Bone marrow (tissue), 2 donors: ENCODE data around the gene PARVB.
A peak's percentile ranks its signal among the peaks of the same experiment; 100 is the strongest.

Source experiments
- DNase-seq, 2 donors: peaks; one replicate each; lab custom pipeline; 2025; lab: John Stamatoyannopoulos, UW

PARVB gene

DNA sequence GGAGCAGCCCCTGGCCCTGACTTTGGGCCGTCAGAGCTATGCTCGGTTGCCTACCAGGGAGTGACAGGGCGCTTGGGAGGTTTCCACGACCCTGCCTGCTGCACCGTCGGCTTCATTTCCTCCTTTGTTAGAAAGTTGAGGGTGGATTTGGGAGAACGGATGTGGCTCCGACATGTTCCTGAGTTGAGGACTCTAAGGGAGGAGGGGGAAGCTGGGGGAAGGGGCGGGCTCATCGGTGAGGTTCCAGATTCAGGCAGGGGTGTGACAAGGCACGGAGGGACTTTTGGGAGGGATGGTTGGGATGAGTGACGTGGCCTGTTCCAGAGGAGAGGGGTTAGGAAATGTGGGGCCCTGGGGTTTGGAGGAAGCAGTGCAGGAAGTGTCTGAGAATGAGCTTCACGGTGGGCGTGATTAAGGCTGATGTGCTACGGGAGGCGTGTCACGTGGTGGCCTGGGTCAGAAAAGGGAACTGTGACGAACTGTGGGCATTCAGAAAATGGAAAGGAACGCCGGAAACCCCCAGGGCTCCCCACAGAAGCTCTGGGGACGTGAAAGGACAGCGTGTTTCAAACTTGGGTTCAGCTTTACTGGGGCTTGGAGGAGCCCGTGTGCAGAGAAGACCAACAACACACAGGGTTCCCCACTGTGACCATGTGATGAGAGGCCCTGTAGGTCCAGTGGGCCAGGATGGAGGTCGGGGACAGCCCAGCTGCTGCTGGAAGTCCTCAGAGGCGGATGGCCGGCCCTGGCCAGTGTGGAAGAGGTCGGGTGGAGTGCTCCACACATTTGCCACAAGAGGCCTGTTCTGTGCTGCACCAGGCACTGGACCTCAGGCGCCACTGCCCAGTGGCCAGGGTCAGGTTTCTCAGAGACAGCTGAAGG lies 2.8 kb downstream of the PARVB start:
- peak; percentile 69 to 88 for DNase-seq

DNA sequence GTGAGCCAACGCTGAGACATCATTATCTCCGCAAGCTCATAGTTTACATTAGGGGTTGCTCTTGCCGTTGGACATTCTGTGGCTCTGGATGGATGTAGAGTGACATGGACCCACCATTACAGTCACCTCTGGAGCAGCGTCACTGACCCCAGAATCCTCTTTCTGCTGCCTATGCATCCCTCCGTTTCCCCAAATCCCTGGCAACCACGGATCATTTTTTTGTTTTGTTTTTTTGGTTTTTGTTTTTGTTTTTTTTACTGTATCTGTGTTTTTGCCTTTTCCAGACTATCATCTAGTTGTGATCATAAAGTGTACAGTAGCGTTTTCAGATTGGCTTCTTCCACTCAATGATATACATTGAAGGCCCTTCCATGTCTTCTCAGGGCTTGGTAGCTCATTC lies 4.0 kb downstream of the PARVB start:
- DNase-seq: no peak

DNA sequence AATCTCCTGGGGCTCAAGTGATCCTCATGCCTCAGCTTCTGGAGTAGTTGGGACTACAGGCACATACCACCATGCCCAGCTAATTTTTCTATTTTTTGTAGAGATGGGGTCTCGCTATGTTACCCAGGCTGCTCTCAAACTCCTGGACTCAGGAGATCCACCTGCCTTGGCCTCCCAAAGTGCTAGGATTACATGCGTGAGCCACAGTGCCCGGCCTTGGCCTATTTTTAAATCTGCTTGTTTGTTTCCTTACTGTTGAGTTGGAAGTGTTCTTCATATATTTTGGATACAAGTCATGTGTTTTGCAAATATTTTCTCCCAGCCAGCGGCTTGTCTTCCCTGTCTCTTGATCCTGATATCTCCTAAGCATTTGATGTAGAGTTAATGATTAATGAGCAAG lies 5.0 kb downstream of the PARVB start:
- no peak for DNase-seq

DNA sequence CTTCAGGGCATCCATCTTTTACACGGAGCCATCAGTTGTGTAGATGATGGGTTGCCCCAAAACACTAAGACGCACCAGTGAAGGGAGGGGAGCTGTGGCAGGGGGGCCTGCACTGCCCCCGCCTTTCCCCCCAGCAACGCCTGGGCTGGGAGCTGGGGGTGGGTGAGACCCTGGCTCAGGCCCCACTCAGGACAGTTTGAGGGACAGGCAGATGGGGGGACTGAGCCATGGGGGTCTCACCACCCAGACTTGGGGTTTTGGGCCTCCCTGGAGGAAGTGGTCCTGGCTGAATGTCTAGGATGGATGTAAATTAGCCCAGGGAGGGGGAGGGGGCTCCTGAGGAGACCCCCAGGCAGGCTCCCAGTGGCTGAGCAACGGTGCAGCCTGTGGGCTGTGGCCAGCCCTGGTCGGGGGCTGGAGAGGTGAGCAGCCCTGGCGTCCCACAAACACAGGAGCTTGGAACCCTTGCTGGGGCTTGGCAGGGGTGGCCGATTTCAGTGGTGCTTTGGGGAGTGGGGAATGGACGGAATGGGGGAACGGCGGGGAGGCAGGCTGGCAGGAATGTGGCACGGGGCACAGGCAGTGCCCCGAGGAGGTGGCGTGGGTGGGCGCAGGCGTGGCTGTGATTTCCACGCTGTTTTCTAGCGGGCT lies 6.1 kb downstream of the PARVB start:
- DNase-seq: no peak

DNA sequence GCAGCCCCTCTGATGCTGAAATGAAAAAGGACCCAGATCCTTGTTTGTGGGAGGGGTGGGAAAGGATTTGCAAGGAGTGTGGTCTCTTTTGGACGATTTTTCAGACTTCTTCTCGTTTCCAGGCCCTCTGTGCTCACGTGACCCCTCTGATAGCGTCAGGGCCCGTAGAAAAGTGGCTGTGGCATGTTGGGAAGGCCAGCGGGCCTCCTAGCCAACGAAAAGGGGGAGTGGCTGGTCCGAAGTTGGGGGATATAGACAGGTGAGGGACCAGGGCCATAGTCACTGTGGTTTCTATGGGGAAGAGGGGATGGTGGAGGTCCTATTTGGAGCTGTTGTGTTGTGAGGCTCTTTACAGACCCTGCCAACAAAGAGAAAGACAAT lies 6.6 kb downstream of the PARVB start:
- no peak for DNase-seq

DNA sequence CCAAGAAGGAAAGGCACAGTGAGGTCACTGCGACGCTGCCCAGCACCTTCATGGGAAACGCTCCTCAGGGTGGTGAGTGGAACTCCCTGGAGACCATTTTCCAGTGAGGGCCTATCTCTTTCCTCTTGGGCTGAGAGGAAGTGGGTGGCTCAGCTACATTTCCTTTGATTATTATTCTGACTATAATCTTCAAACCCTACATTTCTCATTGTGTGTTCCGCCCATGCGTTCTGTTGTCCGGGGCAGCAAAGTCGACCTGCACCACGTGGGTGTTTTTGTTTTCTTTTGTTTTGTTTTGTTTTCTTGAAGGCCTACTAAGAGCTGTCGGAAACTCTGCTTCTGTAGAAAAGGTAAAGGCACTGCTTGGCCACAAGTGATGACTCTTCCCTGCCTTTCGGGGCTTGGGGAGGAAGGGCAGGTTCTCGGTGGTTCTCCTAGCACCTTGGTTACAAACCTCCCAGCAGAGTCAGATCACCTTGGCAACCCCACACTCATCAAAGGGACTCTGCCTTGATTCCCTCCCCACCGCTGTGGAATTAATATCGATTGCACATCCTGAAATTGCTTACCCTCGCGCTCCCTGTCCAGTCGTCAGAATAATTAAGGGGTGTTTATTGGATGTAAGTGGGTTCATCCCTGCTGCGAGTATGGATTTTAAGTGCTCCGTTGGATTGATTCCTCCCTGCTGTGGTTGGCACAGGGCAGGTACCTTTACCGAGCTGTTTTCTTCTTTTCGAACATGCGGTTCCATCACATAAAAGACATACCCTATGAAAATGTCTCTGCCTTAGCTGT lies 7.3 kb downstream of the PARVB start:
- DNase-seq: no peak

DNA sequence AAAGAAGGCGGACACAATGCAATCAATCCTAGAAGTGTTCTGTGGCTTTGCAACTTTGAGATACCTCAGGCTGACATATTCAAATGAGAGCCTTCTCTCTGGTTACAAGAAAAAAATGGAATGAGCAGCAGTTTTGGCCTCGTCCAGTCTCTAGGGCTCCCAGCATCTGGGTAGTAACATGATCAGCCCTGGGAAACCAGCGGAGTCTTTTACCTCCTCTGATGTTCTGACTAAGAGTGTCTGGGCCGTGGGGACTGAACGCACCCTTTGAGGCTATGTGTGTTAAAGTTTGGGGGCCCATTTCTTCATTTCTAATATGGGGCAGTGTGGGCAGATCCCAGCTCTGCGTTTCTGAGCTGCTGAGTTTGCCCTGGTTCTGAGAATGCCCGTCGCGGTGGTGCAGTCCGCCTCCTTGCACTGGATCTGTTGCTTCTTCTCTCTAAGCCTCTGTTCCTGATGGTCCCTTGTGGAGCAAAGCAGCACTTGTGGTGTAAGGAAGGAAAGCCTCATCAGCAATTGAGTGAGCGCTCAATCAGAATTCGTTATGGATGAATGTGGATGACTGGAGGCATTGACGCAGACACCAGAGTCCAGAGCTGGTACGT lies 8.1 kb downstream of the PARVB start:
- no peak for DNase-seq

DNA sequence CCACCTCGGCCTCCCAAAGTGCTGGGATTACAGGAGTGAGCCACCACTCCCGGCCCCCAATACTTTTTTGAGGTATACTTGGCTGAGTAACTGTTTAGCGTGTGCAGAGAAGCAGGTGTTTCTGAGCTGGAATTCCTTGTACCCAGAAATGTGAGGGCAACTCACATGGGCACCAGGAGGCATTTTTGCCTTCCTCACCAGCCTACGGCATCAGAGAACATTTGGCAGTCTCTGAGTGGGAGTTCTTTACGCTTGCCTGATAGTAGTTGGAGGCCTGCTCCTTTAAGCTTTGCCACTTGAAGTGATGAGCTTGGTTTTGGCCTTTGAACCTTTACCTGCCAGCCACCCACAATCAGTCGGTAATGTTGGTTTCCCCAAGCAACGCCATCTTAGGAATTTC lies 9.2 kb downstream of the PARVB start:
- no peak for DNase-seq

DNA sequence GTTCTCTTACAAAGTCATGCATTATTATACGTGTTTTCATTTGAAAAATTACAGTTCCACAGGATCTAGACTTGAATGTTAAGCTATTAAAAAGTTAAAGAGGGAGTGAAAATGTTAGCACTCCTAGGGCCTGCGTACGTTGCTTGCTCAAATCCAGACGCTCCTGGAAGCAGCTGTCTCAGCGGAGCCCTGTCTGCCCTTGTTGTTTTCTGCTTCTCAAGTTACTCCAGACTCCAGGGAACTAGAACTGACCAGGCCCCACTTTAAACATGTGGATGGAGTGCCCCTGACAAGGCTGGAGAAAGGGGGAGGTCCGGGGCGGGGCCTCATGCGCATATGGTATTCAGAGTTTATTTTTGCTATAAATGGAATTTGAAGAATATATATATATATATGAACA lies 9.6 kb downstream of the PARVB start:
- no peak for DNase-seq

DNA sequence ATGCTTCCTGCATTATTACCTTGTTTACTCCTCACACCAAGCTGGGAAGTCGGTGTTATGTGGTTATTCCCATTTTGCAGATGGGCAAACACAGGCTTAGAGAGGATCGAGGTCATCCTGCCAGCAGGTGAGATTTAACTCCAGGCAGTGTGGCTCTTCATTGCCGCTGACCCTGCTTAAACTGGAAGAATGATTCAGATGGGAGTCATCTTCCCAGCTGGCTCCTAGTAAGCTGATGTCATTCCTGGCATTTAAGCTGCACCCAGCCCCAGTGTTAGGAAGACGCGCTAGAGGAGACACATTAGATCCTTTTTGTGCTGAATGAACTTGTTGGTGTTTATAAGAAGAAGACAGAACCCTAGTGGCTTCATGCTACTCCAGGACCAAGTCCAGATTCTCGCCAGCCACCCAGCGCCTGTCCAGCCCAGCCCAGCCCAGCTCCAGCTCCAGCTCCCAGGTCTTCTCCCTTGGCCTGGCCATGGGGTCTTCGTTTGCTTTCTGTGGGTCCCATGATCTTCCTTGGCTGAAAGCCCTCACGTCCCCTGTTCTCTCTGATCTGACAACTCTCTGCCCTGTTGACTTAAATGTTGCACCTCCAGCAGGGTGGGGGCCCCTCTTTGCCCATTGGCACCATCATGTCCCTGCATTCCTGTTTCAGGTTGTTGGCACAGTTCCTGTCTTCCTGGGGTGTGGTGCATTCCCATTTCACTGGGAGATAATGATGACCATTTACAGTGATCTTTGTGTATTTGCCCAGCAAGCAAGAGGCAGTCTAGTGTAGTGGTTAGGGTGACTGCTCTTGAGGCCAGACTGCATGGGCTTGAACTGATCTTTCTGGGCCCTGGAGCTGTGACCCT lies 13.6 kb downstream of the PARVB start:
- DNase-seq: no peak

DNA sequence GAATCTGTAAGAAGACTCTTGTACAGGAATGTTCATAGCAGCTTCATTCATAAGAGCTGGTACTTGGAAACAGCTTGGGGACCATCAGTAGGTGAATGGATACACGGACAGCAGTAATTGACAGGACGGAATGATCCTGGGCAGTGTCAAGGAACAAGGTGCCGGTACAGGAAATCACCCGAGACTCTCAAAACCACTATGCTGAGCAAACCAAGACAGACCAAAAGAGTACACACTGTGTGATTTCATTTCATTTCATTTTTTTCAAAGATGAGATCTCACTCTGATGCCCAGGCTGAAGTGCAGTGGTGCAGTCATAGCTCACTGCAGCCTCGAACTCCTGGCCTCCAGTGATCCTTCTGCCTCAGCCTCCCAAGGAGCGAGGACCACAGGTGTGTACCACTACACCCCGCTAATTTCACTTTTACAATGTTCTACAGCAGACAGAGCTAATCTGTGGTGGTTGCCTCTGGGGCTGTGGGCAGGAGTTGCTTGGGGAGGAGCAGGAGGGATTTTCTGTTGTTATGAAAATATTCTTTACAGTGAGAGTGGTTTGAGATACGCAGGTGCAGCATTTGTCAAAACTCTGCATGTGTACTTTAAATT lies 15.6 kb downstream of the PARVB start:
- no peak for DNase-seq

DNA sequence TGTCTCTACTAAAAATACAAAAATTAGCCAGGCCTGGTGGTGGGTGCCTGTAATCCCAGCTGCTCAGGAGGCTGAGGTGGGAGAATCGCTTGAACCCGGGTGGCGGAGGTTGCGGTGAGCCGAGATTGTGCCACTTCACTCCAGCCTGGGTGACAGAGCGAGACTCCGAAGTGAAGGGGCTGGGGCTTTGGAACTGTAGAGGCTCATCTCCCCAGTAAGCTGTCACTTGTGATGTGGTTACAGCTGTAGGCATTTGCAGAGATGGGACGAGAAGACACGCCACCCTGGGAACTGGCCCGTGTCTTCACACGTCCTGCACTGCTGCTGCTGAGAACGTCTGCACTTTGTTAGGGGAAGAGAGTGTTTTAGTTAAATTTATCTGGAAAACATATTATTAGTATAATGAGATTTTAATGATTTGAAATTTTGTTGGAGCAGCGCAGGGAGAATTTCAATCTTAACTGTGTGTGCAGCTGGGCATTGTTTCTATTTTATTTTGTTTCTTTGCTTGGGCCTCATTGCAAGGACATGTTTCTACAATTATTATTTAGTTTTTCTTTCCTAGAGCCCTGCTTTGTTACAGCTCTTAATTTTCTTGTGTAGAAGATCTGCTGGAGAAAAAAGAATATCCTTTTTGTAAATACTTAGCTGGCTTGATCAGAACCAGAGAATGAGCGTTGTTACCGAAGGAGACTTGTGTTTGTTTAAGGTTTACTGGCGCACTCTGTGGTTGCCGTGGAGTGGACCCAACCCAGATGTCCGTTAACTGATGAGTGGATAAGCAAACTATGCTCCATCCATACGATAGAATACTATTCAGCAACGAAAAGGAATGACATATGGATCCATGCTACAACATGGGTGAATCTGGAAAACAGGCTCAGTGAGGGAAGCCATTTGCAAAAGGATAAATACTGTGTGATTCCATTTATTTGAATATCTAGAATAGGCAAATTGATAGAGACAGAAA lies 18.4 kb downstream of the PARVB start:
- DNase-seq: no peak

DNA sequence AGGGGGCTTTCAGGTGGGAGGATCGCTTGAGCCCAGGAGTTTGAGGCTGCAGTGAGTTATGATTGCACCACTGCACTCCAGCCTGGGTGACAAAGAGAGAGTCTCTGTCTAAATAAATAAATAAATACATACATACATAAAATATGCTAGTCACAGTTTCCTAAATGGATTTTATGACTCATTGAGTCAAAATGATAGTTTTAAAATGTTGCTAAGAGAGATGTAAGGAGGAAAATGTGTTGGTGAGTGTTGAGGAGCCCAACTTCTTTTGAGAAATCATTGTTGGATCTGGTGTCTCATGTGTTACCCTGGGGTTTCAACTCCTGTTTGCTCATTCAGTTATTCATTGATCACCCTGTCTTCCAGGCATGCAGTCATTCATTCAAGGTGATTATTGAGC lies 21.0 kb downstream of the PARVB start:
- no peak for DNase-seq

DNA sequence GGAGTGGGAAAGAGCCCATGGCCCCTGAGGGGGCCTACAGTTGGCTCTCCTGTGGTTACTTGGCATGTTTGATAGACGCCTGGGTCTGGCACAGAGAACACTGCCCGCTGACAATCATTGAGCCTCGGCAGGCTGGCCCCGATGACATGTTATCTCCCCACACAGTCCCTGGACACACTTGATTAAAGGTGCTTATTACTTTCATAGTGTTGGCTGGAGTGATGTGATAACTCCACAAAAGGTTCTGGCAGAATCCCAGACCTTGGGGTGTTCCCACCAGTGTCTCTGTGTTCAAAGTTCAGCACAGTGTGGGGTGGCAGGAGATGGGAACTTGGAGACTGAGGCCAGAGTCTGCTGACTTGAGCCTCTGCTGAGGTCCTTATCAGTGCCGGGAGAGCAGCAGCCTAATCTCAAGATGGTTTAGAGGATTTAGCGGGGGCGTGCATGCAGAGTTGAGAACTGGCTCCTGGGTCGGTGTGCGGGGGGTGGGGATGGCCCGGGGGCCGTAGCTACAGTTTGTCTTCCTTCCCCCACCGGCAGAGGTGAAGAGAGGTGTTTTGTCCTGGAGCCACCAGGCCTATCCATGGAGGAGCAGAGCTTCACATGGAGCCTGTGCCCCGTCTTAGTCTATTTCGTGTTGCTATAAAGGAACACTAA lies 22.5 kb downstream of the PARVB start:
- DNase-seq: no peak

DNA sequence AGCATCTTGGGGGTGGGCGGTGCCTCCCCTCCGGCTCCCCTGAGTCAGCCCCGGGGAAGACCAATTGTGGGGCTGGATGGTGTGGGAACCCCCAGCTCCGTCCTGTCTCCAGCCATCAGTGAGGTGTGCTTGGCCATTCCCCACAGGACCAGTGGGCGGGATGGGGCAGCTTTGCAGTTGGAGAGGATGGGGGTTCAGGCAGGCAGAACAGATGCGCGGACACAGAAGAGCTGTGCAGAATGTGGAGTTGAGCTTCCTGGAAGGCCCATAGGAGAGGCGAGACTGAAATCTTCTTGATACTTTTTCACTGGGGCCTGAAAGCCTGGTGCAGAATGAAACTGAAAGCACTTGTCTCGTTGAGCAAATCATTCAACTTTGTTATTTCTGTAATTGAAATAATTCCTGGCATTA lies 23.8 kb downstream of the PARVB start:
- DNase-seq: peak in 1 of 2 donors; percentile 14

DNA sequence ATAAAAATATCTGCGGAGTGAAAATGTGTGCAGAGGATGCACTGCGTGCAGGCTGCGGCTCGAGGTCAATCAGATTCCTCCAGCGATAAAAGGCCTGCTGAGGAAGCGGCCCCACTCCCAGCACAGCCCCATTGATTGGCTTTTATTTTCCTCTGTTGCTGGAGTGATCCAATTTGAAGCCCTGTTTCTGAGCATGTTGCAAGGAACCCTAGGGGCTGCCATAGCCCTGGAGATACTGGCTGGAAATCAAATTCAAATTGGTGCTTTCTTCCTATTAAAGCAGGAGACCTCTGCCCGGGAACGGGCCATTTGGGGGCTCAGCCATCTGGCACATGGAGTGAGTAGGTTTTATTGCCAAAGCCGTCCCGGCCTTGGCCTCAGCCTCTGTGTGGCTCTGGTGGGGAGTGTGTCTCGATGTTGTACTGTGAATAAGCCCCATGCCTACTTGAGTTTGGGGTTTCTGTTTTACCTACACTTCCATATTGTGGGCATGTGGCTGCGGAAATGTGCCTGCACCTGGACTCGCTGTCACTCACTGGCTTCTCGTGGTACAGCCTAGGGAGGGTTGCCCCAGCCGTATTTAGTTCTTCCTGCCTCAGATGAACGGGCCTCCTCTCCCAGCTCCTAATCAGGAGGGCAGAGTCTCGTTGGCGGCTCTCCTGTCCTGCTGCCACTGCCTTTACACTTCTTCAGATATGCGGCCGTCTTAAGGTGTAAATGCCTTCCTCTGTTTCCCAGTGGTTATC lies 25.6 kb downstream of the PARVB start:
- DNase-seq: no peak

DNA sequence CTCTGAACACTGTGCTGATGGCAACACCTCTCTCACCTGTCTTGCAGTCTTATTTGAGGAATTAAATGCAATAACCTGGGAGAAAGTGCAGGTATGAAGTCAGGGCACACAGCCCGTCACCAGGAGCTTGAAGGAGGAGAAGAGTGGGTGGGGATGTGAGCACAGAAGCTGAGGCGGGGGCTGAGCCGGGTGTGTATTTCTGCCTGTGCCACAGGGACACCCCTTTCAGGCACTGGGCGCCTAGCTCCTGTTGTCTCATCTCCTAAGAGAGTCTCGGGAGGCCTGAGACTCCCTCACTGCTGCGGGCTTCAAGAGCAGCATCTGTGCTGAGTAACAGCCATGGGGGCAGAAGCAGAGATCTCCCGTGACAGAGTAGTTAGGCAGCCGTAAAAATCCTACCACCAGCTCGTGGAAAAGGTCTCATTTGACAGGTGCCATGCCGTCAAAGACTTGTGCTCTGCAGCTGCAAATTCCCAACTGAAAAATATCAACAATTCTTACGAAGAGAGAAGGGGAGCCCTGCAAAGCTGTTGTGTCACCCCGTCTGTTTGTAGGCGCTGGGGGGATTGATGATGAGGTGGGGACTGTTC lies 26.8 kb downstream of the PARVB start:
- no peak for DNase-seq

DNA sequence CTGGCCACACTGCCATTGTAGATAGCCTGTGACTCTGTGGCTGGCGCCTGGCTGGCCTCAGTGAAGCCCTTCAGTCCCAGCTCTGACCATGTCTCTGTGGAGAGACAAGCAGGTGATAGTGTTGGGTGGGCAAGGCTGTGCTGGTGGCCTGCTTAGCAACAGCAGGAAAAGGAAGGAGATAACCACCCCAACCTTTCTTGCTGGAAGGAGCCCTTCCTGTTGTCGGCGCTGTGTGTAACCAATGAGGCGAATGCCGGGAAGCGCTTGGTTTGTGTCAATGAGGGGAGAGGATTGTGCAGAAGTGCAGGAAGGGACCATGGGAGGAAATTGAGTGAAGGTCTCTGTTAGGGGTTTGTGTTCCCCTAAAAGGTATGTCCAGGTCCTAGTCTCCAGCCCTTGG lies 27.3 kb downstream of the PARVB start:
- DNase-seq: no peak
